Measurements from ENCODE around the gene HSPE1.
"Not testable (repeated sequence)": the region's sequence is repeated elsewhere in the genome, so short reads cannot be mapped to it uniquely, and the experiment has no call there.

HSPE1 gene

GRCh38 chr2:197499594-197500502, at the start of gene HSPE1, which contains the start of gene HSPD1:
TSS of gene HSPE1 (plus strand) at chr2:197500379. CDS start at chr2:197500437, 58 bp downstream.
TSS of gene HSPD1 (minus strand) at chr2:197499840. CDS start at chr2:197498848, 992 bp downstream.
- no peaks in the 10 kb centered on the region for H3K9me3 Mint-ChIP-seq
- peak within 1 kb of the TSS; percentile 90 to 96 for H3K4me3 Mint-ChIP-seq
- H3K27ac Mint-ChIP-seq: peak within 1 kb of the TSS; percentile 97
- peak; percentile 85 to 88 for ATAC-seq (replicated peaks)
- no peaks in the 10 kb centered on the region for H3K27me3 Mint-ChIP-seq
- DNase-seq: peak; percentile 100
- H3K4me1 Mint-ChIP-seq: peaks cover 23 to 45% of the 10 kb centered on the region in 2 donors
- peaks cover 34 to 58% of the 10 kb centered on the region in 2 donors for H3K36me3 Mint-ChIP-seq

DNA sequence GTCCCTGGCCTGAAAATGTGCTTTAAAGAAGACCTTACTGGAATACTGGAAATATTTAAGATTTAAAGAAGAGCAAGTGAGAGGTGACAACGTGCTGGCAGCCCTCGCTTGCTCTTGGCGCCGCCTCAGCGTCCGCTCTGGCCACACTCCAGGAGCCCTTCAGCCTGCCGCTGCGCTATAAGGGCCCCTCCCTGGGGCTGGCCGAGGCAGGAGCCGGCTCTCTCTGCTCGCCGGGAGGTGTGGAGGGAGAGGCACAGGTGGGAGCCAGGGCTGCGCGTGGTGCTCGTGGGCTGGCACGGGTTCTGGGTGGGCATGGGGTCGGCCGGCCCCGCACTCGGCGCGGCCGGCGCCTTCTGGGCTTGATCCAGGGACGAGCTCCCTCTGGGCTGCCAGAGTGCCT, 49.7 kb upstream of the HSPE1 start:
- Mint-ChIP-seq H3K4me3 (no peak overlapping the region), H3K27ac (no peak overlapping the region), H3K36me3 (peaks cover 0 to 2% of the 10 kb centered on the region in 2 donors), H3K4me1 (peaks cover 11 to 17% of the 10 kb centered on the region in 2 donors), H3K9me3 (peaks cover 0 to 4% of the 10 kb centered on the region in 2 donors), H3K27me3 (no peaks in the 10 kb centered on the region)
- DNase-seq: no peak
- ATAC-seq (replicated peaks): no peak

GRCh38 chr2:197450935-197451358, 49.2 kb upstream of the HSPE1 start:
- not testable (repeated sequence) for H3K36me3 Mint-ChIP-seq; H3K27me3 Mint-ChIP-seq; DNase-seq; H3K4me3 Mint-ChIP-seq; H3K9me3 Mint-ChIP-seq; ATAC-seq (replicated peaks)
- Mint-ChIP-seq H3K4me1 (peaks cover 13 to 22% of the 10 kb centered on the region in 2 donors), H3K27ac (peak overlapping the region; percentile 59)

DNA sequence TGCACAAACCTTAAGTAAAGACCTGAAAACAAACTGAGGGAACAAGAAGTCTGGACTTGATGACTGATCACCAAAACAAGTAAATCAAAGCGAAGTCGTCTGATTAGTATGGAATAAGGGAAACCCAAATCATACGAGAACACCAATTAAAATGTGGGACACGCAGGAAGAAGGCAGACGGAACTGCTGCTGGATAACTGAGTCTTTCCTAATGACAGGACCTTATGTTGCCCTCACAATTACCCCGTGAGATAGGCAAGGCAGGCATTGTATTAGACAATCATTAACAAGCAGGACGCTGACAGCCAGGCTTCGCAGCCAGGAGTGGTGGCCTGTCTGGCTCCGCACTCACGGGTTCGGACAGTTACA, 47.4 kb upstream of the HSPE1 start:
- Mint-ChIP-seq H3K4me3 (peak overlapping the region; percentile 96 to 98), H3K36me3 (peaks cover 4 to 5% of the 10 kb centered on the region in 2 donors), H3K4me1 (peaks cover 13 to 37% of the 10 kb centered on the region in 2 donors), H3K27ac (peak overlapping the region; percentile 100), H3K9me3 (peaks cover 0 to 4% of the 10 kb centered on the region in 2 donors), H3K27me3 (no peaks in the 10 kb centered on the region)
- ATAC-seq (replicated peaks) (no peak), DNase-seq (no peak)

DNA sequence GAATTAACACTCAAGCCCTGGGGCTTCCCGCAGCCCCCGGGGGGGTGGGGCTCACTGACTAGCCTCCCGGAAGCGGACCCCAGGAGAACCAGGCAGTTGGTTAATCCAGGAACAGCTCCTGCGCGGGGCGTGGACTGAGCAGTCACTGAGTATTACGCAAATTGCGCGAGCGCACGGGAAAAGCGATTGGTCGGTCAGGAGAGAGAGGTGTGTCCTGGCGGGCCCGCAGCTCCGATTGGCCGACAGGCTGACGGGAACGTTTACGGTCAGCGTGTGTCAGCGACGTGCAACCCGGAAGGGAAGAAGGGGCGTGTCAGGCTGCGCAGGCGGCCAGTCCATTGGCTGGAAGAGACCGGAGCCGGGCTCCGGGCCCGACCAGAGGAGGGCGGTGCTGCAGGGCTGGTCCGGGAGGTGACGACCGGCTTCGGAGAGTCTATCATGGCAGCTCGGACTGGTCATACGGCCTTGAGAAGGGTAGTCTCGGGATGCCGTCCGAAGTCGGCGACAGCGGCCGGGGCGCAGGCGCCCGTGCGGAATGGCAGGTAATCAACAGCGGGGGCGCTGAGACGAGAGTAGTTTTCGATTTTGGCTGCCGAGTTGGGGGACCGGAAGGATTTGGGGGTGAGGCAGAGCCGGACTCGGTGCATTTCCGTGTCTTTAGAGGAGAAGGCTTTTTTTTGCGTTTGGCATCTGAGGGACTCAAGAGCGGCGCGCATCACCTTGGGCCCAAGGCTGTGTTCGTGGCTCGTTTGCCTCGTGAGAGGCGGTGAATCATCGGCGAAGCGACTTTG, 46.9 kb upstream of the HSPE1 start, which contains the start of gene COQ10B:
COQ10B (plus strand) TSS at position 430 of the 791 bp plus-strand sequence; CDS start at position 439, 9 bp downstream.
- H3K4me3 Mint-ChIP-seq: peak within 1 kb of the TSS; percentile 96 to 98
- DNase-seq (peak; percentile 99), ATAC-seq (replicated peaks) (peak; percentile 92 to 93)
- H3K27ac Mint-ChIP-seq: peak within 1 kb of the TSS; percentile 100
- H3K9me3 Mint-ChIP-seq: peaks cover 0 to 4% of the 10 kb centered on the region in 2 donors
- H3K36me3 Mint-ChIP-seq: peaks cover 4 to 5% of the 10 kb centered on the region in 2 donors
- H3K4me1 Mint-ChIP-seq: peaks cover 17 to 41% of the 10 kb centered on the region in 2 donors
- H3K27me3 Mint-ChIP-seq: no peaks in the 10 kb centered on the region

- no peak for DNase-seq
- Mint-ChIP-seq H3K36me3 (peaks cover 4 to 5% of the 10 kb centered on the region in 2 donors), H3K27me3 (no peaks in the 10 kb centered on the region), H3K27ac (peak overlapping the region; percentile 100), H3K9me3 (peaks cover 0 to 4% of the 10 kb centered on the region in 2 donors), H3K4me3 (peak overlapping the region; percentile 96 to 98), H3K4me1 (peaks cover 17 to 41% of the 10 kb centered on the region in 2 donors)
- ATAC-seq (replicated peaks): peak; percentile 54 to 58
These were observed 46.2 kb upstream of the HSPE1 start for GRCh38 chr2:197453914-197454398.

DNA sequence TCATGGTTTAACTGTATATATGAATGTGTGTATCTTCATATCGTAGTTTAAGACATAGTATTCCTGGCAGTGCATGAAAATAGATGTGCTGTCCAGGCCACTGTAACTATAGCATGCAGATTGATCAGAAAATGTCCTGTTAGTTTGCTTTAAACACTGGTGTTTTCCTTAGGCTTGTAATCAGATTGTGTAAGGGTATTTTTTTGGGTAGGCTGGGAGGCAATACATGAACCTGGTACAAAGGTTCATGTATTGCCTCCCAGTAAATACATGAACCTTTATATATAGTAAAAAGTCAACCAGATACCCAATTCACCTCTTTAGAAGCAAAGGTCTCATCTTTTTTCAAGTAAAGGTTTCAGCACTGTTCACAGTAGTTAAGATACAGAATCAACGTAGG, 45.3 kb upstream of the HSPE1 start:
- peaks cover 17 to 41% of the 10 kb centered on the region in 2 donors for H3K4me1 Mint-ChIP-seq
- DNase-seq: no peak

DNA sequence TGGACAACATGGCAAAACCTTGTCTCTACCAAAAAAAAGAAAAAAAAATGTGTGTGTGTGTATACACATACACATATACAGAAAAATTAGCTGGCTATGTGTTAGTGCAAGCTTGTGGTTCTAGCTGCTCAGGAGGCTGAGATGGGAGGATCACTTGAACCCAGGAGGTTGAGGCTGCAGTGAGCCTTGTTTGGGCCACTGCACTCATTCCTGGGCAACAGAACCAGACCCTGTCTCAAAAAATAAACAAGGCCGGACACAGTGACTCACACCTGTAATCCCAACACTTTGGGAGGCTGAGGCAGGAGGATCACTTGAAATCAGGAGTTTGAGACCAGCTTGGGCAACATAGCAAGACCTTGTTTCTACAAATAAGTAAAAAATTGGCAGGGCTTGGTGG, 44.8 kb upstream of the HSPE1 start:
- H3K27ac Mint-ChIP-seq: no peak overlapping the region
- DNase-seq (no peak), ATAC-seq (replicated peaks) (no peak)
- peaks cover 9% of the 10 kb centered on the region in 2 donors for H3K36me3 Mint-ChIP-seq
- no peak overlapping the region for H3K4me3 Mint-ChIP-seq
- H3K4me1 Mint-ChIP-seq: peaks cover 17 to 41% of the 10 kb centered on the region in 2 donors
- H3K27me3 Mint-ChIP-seq: no peaks in the 10 kb centered on the region
- H3K9me3 Mint-ChIP-seq: peaks cover 0 to 4% of the 10 kb centered on the region in 2 donors

More for the DNA sequence above, 45.3 kb upstream of the HSPE1 start:
- no peak for ATAC-seq (replicated peaks)
- peak overlapping the region; percentile 44 to 96 for H3K4me3 Mint-ChIP-seq
- H3K36me3 Mint-ChIP-seq: peaks cover 8% of the 10 kb centered on the region in 2 donors
- H3K27ac Mint-ChIP-seq: no peak overlapping the region
- no peaks in the 10 kb centered on the region for H3K27me3 Mint-ChIP-seq
- H3K9me3 Mint-ChIP-seq: peaks cover 0 to 4% of the 10 kb centered on the region in 2 donors

- Mint-ChIP-seq H3K27me3 (no peaks in the 10 kb centered on the region), H3K27ac (no peak overlapping the region), H3K36me3 (peaks cover 16 to 22% of the 10 kb centered on the region in 2 donors), H3K4me1 (peaks cover 6 to 22% of the 10 kb centered on the region in 2 donors), H3K9me3 (no peaks in the 10 kb centered on the region), H3K4me3 (no peak overlapping the region)
- no peak for DNase-seq
- ATAC-seq (replicated peaks): no peak
These were observed 39.5 kb upstream of the HSPE1 start for GRCh38 chr2:197460649-197461048.

DNA sequence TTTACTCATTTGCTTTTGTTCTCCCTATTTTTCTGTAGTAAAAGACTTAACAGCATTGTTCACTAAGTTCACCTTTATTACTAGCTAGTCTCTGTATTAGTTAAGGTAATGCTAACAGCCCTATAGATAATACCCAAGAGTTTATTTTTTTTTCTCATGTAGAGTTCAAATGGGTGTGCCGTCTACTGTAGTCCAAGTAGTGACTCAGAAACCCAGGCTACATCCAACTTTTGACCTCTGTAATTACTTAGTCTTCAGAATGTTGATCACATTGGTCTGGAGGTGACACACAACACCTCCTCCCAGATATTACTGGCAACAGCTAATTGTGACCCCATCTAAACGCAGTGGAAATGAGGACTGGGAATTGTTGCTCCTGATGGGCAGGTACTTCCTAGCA, 39.1 kb upstream of the HSPE1 start:
- no peak for DNase-seq
- Mint-ChIP-seq H3K36me3 (peaks cover 17 to 20% of the 10 kb centered on the region in 2 donors), H3K4me3 (no peak overlapping the region), H3K4me1 (peaks cover 5 to 18% of the 10 kb centered on the region in 2 donors), H3K27me3 (no peaks in the 10 kb centered on the region), H3K27ac (no peak overlapping the region), H3K9me3 (no peaks in the 10 kb centered on the region)
- ATAC-seq (replicated peaks): no peak

DNA sequence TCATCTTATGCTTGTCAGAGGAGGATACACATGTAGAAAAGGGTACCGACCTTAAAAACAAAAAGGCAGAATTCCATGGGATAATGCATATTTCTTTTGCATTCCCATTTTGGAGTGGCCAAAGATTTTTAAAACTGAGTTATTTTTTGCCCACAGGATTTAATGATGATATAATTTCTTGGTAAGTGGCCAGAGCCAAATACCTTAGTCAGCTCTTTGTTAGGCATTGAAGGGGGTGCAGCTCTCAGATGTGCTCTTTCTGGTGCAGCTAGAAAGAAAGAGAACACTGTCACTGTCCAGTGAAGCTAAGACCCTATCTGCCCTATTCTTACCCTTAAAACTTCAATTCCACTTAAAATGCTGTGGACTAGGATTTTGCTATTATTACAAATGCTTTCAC, 36.0 kb upstream of the HSPE1 start:
- no peak overlapping the region for H3K4me3 Mint-ChIP-seq
- no peaks in the 10 kb centered on the region for H3K27me3 Mint-ChIP-seq
- DNase-seq: no peak
- no peaks in the 10 kb centered on the region for H3K9me3 Mint-ChIP-seq
- peaks cover 0 to 3% of the 10 kb centered on the region in 2 donors for H3K4me1 Mint-ChIP-seq
- no peak overlapping the region for H3K27ac Mint-ChIP-seq
- H3K36me3 Mint-ChIP-seq: peaks cover 16 to 28% of the 10 kb centered on the region in 2 donors
- ATAC-seq (replicated peaks): no peak

GRCh38 chr2:197472166-197472565, 28.0 kb upstream of the HSPE1 start:
- no peak for ATAC-seq (replicated peaks)
- peak overlapping the region; percentile 20 for H3K27ac Mint-ChIP-seq
- no peak for DNase-seq
- no peaks in the 10 kb centered on the region for H3K4me1 Mint-ChIP-seq
- peaks cover 14 to 25% of the 10 kb centered on the region in 2 donors for H3K36me3 Mint-ChIP-seq
- no peaks in the 10 kb centered on the region for H3K9me3 Mint-ChIP-seq
- H3K4me3 Mint-ChIP-seq: no peak overlapping the region
- H3K27me3 Mint-ChIP-seq: no peaks in the 10 kb centered on the region

GRCh38 chr2:197477797-197478196, 22.4 kb upstream of the HSPE1 start:
- H3K4me3 Mint-ChIP-seq: no peak overlapping the region
- no peaks in the 10 kb centered on the region for H3K9me3 Mint-ChIP-seq
- no peak for ATAC-seq (replicated peaks)
- peaks cover 38 to 49% of the 10 kb centered on the region in 2 donors for H3K36me3 Mint-ChIP-seq
- no peak for DNase-seq
- H3K27me3 Mint-ChIP-seq: no peaks in the 10 kb centered on the region
- no peaks in the 10 kb centered on the region for H3K4me1 Mint-ChIP-seq
- H3K27ac Mint-ChIP-seq: no peak overlapping the region
